HG02970 (cell line): ENCODE data around the gene INPP5J.
"Not testable (repeated sequence)": the region's sequence is repeated elsewhere in the genome, so short reads cannot be mapped to it uniquely, and the experiment has no call there.

Experiments
- ATAC-seq: cut with Tn5 transposase; IDR thresholded peaks from one replicate; pipeline ENCODE4 v1.9.1; 2021; ENCODE audit warnings: mild to moderate bottlenecking, moderate library complexity, moderate number of reproducible peaks; ENCODE audit not compliant: unreplicated experiment, low FRiP score

Gene INPP5J

DNA sequence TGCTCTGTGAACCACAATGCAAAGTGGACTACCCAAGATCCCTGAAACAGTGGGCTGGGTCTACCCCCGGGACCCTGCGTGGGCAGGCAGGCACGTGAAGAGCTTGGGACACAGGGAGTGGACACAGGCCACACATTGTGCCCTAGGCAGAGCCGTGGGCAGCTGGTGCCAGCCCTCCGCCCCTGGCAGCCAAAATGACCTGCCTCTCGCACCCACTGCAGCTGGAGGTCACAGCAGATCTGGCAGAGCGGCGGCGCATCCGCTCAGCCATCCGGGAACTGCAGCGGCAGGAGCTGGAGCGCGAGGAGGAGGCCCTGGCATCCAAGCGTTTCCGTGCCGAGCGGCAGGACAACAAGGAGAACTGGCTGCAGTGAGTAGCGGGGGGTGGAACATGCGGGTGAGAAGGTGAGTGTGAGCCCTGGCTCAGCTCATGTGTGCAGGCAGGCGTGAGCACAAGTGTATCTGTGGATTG lies 35.0 kb upstream of the INPP5J start:
- ATAC-seq: no peak

DNA sequence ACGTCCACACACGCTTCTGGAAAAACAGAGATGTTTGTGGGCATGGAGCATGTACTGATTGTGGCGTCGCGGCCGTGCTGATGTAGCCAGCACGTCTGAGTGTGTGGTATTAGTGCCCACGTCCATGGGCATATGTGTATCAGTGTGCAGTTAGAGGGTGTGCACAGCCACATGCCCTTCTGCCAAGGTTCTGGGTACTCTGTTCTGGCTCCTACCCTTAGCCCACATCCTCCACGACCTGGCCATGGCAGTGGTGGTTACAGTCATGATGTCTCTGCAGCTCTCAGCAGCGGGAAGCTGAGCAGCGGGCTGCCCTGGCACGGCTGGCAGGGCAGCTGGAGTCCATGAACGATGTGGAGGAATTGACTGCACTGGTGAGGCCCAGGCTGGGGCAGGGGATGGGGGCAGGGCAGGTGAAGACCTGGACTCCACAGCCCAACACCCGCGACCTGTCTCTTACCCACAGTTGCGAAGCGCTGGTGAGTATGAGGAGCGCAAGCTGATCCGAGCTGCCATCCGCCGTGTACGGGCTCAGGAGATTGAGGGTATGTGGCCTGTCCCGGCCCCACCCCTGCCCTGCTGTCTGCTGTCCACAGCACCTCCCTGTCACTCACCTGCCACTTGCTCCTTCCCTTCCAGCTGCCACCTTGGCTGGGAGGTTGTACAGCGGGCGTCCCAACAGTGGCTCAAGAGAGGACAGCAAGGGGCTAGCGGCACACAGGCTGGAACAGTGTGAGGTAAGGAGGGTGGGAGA lies 34.4 kb upstream of the INPP5J start:
- no peak for ATAC-seq

DNA sequence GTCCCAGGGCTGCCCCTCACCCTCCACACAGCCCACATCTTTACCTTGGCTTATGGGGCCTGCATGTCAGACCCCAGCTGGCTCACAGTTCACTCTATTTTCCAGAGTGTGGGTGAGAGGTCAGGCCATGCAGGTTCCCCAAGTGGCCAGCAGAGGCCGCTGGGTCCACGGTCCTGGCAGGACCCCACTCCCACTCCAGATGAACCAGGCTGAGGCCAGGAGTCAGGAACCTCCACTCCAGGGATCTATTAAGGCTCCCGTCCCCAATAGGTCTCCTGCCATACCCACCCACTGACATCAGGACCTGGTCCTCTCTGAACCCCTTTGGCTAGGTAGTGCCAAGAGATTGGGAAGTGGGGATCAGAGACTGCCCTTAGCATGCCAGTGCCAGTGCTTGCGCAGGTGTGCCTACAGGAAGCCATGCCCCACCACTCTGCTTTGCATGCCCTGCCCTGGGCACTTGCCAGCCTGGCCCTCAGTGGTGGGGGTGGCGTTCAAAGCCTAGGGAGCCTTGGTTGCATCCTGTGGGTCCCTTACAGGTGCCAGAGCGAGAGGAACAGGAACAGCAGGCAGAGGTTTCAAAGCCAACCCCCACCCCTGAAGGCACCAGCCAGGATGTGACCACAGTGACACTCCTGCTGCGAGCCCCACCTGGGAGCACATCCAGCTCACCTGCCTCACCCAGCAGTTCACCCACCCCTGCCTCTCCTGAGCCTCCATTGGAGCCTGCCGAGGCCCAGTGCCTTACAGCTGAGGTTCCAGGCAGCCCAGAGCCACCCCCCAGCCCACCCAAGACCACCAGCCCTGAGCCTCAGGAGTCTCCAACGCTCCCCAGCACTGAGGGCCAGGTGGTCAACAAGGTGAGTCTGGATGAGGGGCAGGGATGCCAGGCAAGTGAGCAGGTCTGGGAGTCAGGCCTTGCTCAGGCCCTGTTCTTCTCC lies 33.3 kb upstream of the INPP5J start:
- ATAC-seq: no peak

- ATAC-seq: no peak
Measured at GRCh38 chr22:31090217-31091085, 32.3 kb upstream of the INPP5J start.

- no peak for ATAC-seq
Measured at GRCh38 chr22:31091106-31091975, 31.4 kb upstream of the INPP5J start.

DNA sequence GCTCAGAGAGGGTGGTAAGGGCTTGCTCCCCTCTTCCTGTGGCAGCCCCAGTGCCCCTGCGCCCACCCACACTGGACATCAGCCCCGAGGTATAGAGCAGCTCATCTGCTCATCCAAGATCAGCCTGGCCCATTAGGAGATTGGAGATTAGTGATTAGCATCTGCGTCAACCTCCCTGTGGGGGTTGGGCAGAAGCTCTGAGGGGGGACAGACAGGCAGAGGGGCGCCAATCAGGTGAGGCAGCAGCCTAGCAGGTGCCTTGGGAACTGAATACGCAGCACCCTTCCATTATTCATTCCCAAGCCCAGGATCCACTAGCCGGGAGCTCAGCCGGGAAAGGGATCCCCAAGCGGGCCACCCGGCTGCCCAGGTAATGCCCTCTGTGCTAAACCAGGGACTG lies 30.6 kb upstream of the INPP5J start:
- no peak for ATAC-seq

- ATAC-seq: no peak
Measured at GRCh38 chr22:31093086-31093850, 29.5 kb upstream of the INPP5J start.

GRCh38 chr22:31094021-31094551 lies 28.7 kb upstream of the INPP5J start:
- ATAC-seq: no peak

GRCh38 chr22:31094741-31095140 lies 28.0 kb upstream of the INPP5J start:
- no peak for ATAC-seq

- no peak for ATAC-seq
Measured at GRCh38 chr22:31095637-31096249, 27.0 kb upstream of the INPP5J start.

DNA sequence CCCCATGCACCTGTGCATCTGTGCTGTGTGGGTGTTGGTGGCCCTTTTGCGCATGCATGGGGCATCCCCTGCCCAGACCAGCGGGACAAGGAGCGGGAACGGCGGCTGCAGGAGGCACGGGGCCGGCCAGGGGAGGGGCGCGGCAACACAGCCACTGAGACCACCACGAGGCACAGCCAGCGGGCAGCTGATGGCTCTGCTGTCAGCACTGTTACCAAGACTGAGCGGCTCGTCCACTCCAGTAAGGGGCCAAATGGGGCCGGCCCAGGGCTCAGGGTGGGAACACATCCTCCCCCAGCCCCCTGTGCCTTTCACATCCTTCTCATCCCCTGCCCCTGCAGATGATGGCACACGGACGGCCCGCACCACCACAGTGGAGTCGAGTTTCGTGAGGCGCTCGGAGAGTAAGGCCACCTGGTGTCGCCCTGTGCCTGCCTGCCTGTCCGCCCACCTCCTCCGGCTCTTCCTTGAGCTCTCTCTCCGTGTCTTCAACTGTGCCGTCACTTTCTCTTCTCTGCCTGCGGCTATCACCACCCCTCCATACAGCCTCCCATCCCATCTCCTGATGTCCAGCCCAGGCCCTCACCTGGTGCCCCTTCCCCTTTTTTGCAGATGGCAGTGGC lies 26.0 kb upstream of the INPP5J start:
- ATAC-seq: no peak

GRCh38 chr22:31097539-31097938 lies 25.2 kb upstream of the INPP5J start:
- ATAC-seq: not testable (repeated sequence)

DNA sequence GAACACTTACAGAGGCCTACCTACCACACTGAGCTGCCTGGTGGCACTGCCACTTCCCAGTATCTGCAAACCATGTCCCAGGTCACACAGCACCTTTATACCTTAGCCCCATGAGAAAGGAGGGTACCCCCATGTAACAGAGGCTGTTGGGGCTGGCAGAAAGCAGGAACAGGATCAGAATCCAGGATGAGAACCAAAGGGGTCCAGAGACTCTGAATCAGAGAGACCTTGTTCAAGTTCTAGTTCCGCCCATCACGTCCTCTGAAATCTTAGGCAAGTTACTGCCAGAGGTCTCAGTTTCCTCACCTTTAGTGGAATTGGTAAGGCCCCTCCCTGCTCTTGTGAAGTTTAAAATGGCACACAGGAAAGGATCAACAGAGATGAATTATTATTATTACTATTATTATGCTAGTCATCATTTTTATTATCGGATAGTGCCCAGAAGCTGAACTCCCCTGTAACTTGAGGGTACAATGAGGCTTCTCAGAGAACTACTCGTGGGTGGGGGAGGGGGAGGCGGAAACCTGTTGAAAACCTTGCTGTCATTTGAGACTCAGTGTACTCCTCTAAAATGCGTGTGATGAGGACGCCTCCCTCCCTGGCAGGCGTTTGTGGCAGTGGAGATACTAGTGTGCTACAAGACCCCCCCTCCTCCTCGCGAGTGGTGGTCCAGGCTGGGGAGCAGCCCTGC lies 24.7 kb upstream of the INPP5J start:
- ATAC-seq: no peak

GRCh38 chr22:31098632-31099110 lies 24.1 kb upstream of the INPP5J start:
- ATAC-seq: no peak

GRCh38 chr22:31099386-31099785 lies 23.4 kb upstream of the INPP5J start:
- ATAC-seq: no peak

- ATAC-seq: no peak
Measured at GRCh38 chr22:31099841-31100761, 22.7 kb upstream of the INPP5J start.
